HepG2 (cell line): ENCODE data around the gene OOSP1. TPM values are rescaled to one million over a fixed set of nuclear protein-coding genes. Genes with fewer than 3 reads are reported as not detected.

ENCODE experiments used
- ATAC-seq: fragments of 200-7000 bp; cut with Tn5 transposase; 3 replicates; pipeline ENCODE4 v1.9.1; 2020; ENCODE audit warnings: mild to moderate bottlenecking, moderate library complexity
- BruUV-seq: library from RNA; stranded (reverse); fragments of 400-500 nt; replicated peaks from 2 replicates; lab custom pipeline; 2021; lab: Mats Ljungman, UMichigan
- CTCF ChIA-PET: fragments of 300-600 bp; formaldehyde crosslinking; extraction: SDS; loops from one replicate; lab custom pipeline; 2021; ENCODE audit warnings: low total read pairs, inconsistent platforms, low intra/inter-chr PET ratio; lab: Yijun Ruan, JAX
- POLR2A ChIA-PET: fragments of 350-600 bp; sonication (Branson Sonifier 250); formaldehyde crosslinking; loops from one replicate; lab custom pipeline; 2020; ENCODE audit warnings: antibody characterized with exemption, inconsistent platforms; lab: Yijun Ruan, JAX
- DNase-seq: peaks from one replicate; pipeline ENCODE4 v3.0.0-alpha.2; 2015; ENCODE audit warnings: low spot score
- FAIRE-seq: peaks from 3 replicates; lab custom pipeline; 2011; peaks lifted over from hg19 to GRCh38; lab: Jason Lieb, UNC
- H2AFZ ChIP-seq: one replicate; pipeline ENCODE4 v1.6.1; 2011; ENCODE audit warnings: low read length, inconsistent platforms
- H3K27ac ChIP-seq: fragments of 300-600 bp; 3 replicates; pipeline ENCODE4 v1.8.0; 2011; ENCODE audit warnings: mixed run types, mild to moderate bottlenecking, mixed read lengths, low read length, inconsistent platforms; ENCODE audit not compliant: insufficient read depth; ENCODE audit errors: extremely low read length
- H3K27me3 ChIP-seq, 2 experiments: fragments of 200-600 bp in 1 of 2; 2 replicates in 1 of 2; 3 replicates in 1 of 2; pipeline versions ENCODE4 v1.6.0 to v1.8.0; 2011; ENCODE audit warnings: low read length in 2 of 2, mild to moderate bottlenecking in 2 of 2, moderate library complexity in 2 of 2, inconsistent platforms in 1 of 2; ENCODE audit not compliant: insufficient read depth in 2 of 2, control insufficient read depth in 1 of 2
- H3K36me3 ChIP-seq, 2 experiments: fragments of 200-600 bp in 1 of 2; replicated peaks in 1 of 2; 2 replicates in 1 of 2; 3 replicates in 1 of 2; pipeline versions ENCODE4 v1.5.1 to v1.8.0; 2011; ENCODE audit warnings: low read length in 2 of 2, inconsistent platforms in 1 of 2; ENCODE audit not compliant: insufficient read depth in 2 of 2, control insufficient read depth in 1 of 2
- H3K4me1 ChIP-seq: 2 replicates; pipeline ENCODE4 v1.5.1; 2012; ENCODE audit warnings: low read length, inconsistent platforms; ENCODE audit not compliant: insufficient read depth
- H3K4me2 ChIP-seq: 2 replicates; pipeline ENCODE4 v1.6.0; 2011; ENCODE audit warnings: low read depth, low read length, inconsistent platforms
- H3K4me3 ChIP-seq, 3 experiments: fragments of 200-600 bp in 1 of 3; sonication (generic), shearing (Covaris generic) in 1 of 3; replicated peaks in 1 of 3; 2 replicates each; pipeline ENCODE4 v1.5.1; 2011 to 2016; ENCODE audit warnings: low read length in 3 of 3, inconsistent platforms in 2 of 3, low read depth in 2 of 3, mild to moderate bottlenecking in 2 of 3, control low read depth in 1 of 3, mixed read lengths in 1 of 3; ENCODE audit not compliant: insufficient read depth in 1 of 3
- H3K79me2 ChIP-seq: one replicate; pipeline ENCODE4 v1.6.1; 2011; ENCODE audit warnings: low read length, inconsistent platforms; ENCODE audit not compliant: insufficient read depth
- H3K9ac ChIP-seq: 2 replicates; pipeline ENCODE4 v1.6.0; 2011; ENCODE audit warnings: mild to moderate bottlenecking, low read depth, low read length, inconsistent platforms; ENCODE audit not compliant: insufficient read depth
- H3K9me3 ChIP-seq: 2 replicates; pipeline ENCODE4 v1.5.1; 2012; ENCODE audit warnings: mild to moderate bottlenecking, low read length
- H4K20me1 ChIP-seq: 2 replicates; pipeline ENCODE4 v1.6.0; 2011; ENCODE audit warnings: inconsistent platforms, mild to moderate bottlenecking, low read length, moderate library complexity; ENCODE audit not compliant: insufficient read depth
- AHDC1 ChIP-seq: sonication (generic); formaldehyde crosslinking; IDR thresholded peaks from 2 replicates; pipeline ENCODE4 v1.5.1; 2020; ENCODE audit warnings: mild to moderate bottlenecking, missing genetic modification reagents, borderline replicate concordance
- CBFB ChIP-seq: sonication (generic); formaldehyde crosslinking; IDR thresholded peaks from 2 replicates; pipeline ENCODE4 v1.4.0; 2020; ENCODE audit warnings: missing genetic modification reagents
- GATAD2A ChIP-seq: IDR thresholded peaks from 2 replicates; pipeline ENCODE4 v1.6.1; 2016
- SIN3B ChIP-seq: fragments of 150-350 bp; IDR thresholded peaks from 2 replicates; pipeline ENCODE4 v1.6.1; 2014; ENCODE audit warnings: low read length
- SIX4 ChIP-seq: sonication (generic); formaldehyde crosslinking; IDR thresholded peaks from 2 replicates; pipeline ENCODE4 v1.4.0; 2020; ENCODE audit warnings: missing genetic modification reagents
- SP5 ChIP-seq: IDR thresholded peaks from 2 replicates; pipeline ENCODE4 v1.6.1; 2016; ENCODE audit warnings: low read depth, borderline replicate concordance
- ZBTB2 ChIP-seq: sonication (generic); formaldehyde crosslinking; IDR thresholded peaks from 2 replicates; pipeline ENCODE4 v1.8.0; 2022; ENCODE audit warnings: low read depth, missing genetic modification reagents
- ZNF205 ChIP-seq: IDR thresholded peaks from 2 replicates; pipeline ENCODE4 v1.6.1; 2018; ENCODE audit warnings: missing biosample characterization, missing genetic modification reagents
- ZNF282 ChIP-seq: fragments of 450-650 bp; IDR thresholded peaks from 2 replicates; pipeline ENCODE4 v1.6.1; 2018; ENCODE audit not compliant: partially characterized antibody
- ZNF430 ChIP-seq: sonication (generic); formaldehyde crosslinking; IDR thresholded peaks from 2 replicates; pipeline ENCODE4 v1.9.0; 2021; ENCODE audit warnings: mild to moderate bottlenecking, missing genetic modification reagents
- ZNF496 ChIP-seq: sonication (generic); formaldehyde crosslinking; IDR thresholded peaks from 2 replicates; pipeline ENCODE4 v1.8.1; 2023; ENCODE audit warnings: mild to moderate bottlenecking, moderate library complexity, missing genetic modification reagents; ENCODE audit not compliant: insufficient replicate concordance
- ZNF552 ChIP-seq: sonication (generic); formaldehyde crosslinking; IDR thresholded peaks from 2 replicates; pipeline ENCODE4 v1.9.0; 2022; ENCODE audit warnings: missing genetic modification reagents, mild to moderate bottlenecking, borderline replicate concordance
- ZNF605 ChIP-seq: sonication (generic); formaldehyde crosslinking; IDR thresholded peaks from 2 replicates; pipeline ENCODE4 v1.8.0; 2022; ENCODE audit warnings: mild to moderate bottlenecking, missing genetic modification reagents
- WGBS: methylation state at CpG from one replicate; pipeline ENCODE4 v1.1.6; 2017; ENCODE audit warnings: low lambda C conversion rate; 5-methylcytosine and 5-hydroxymethylcytosine counted together
- in situ Hi-C: cut with HindIII; loops from 2 replicates; pipeline ENCODE4 v1.10.0; 2017; ENCODE audit warnings: low pct_unique_long_range_greater_than_20kb; ENCODE audit not compliant: extremely low pct_ligation_motif_present
- intact Hi-C: fragments of 100-400 bp; cut with micrococcal nuclease; formaldehyde crosslinking; loops from one replicate; pipeline ENCODE4 v1.10.0; 2022; ENCODE audit not compliant: unreplicated experiment
- polyA plus RNA-seq, 8 experiments: library from polyadenylated mRNA; depleted of rRNA in 3 of 8; stranded (reverse) in 7 of 8; unstranded in 1 of 8; fragments of >200 nt; fragmentation: Illumina TruSeq in 4 of 8; extraction: Trizol in 4 of 8; gene quantifications; 2 replicates each; pipeline versions ENCODE4 v1.2.1 to v1.2.3, GENCODE V29; 2011 to 2016; ENCODE audit warnings: low read depth in 4 of 8, missing spikeins in 1 of 8, mixed read lengths in 1 of 8; ENCODE audit not compliant: insufficient read depth in 1 of 8
- total RNA-seq, 5 experiments: library from RNA; depleted of rRNA; stranded (reverse); fragments of >200 nt; fragmentation: Illumina TruSeq; extraction: Trizol; gene quantifications; 2 replicates each; pipeline ENCODE4 v1.2.3, GENCODE V29; 2016; ENCODE audit warnings: low read depth in 1 of 5

Gene OOSP1
- total and polyA plus RNA-seq, 2 of the 13 experiments (the other 11 are each of a cell fraction or from before 2014, with no cell fraction given) = not detected

- ChIA-PET POLR2A (no interaction called here), CTCF (no interaction called here)
- Histone ChIP-seq H3K4me3 (no peak overlapping the region), H4K20me1 (no peaks in the 10 kb centered on the region), H3K27me3 (no peaks in the 10 kb centered on the region), H2AFZ (no peak overlapping the region), H3K9ac (no peak overlapping the region), H3K4me1 (no peaks in the 10 kb centered on the region), H3K79me2 (no peaks in the 10 kb centered on the region), H3K27ac (no peak overlapping the region), H3K36me3 (no peaks in the 10 kb centered on the region), H3K9me3 (no peaks in the 10 kb centered on the region), H3K4me2 (no peak overlapping the region)
- ATAC-seq (no peak), FAIRE-seq (no peak), DNase-seq (no peak)
- 0% methylated on average over 1 of the region's 1 CpG for WGBS
- no TSS peak for BruUV-seq
- TF ChIP-seq ZNF496 (CRISPR knock-in tag) (no peak), SIN3B (no peak), SIX4 (no peak), ZBTB2 (CRISPR knock-in tag) (no peak), ZNF605 (CRISPR knock-in tag) (no peak), ZNF282 (no peak), GATAD2A (CRISPR knock-in tag) (no peak), AHDC1 (no peak), ZNF430 (CRISPR knock-in tag) (no peak), ZNF552 (CRISPR knock-in tag) (no peak), ZNF205 (CRISPR knock-in tag) (no peak), SP5 (CRISPR knock-in tag) (no peak), CBFB (no peak)
- intact Hi-C loops = no loop called here
- in situ Hi-C loops = no loop called here
Measured at GRCh38 chr11:59968395-59968783, 30.2 kb downstream of the OOSP1 start.
